Hepatocyte (in vitro differentiated cells): ENCODE data around the gene FADS3.

Experiments used
- CTCF ChIP-seq: fragments of 200-600 bp; sonication (generic); IDR thresholded peaks from 2 replicates; pipeline ENCODE4 v1.5.1; 2016; ENCODE audit warnings: antibody characterized with exemption, mild to moderate bottlenecking; ENCODE audit not compliant: poor library complexity
- EZH2 ChIP-seq: fragments of 200-600 bp; sonication (generic); IDR thresholded peaks from 2 replicates; pipeline ENCODE4 v1.6.1; 2016; ENCODE audit warnings: antibody characterized with exemption, mild to moderate bottlenecking, borderline replicate concordance

GRCh38 chr11:61923166-61924063 is 32.1 kb upstream of the FADS3 start:
- TF ChIP-seq CTCF (no peak), EZH2 (no peak)
